Measurements from ENCODE around the gene MOB3B. TPM values are rescaled to one million over a fixed set of nuclear protein-coding genes. Genes with fewer than 3 reads are reported as not detected.
"Not testable (repeated sequence)": the region's sequence is repeated elsewhere in the genome, so short reads cannot be mapped to it uniquely, and the experiment has no call there.

Gene MOB3B
- total RNA-seq, 1 donor from 2014 or later = 10.0 TPM

DNA sequence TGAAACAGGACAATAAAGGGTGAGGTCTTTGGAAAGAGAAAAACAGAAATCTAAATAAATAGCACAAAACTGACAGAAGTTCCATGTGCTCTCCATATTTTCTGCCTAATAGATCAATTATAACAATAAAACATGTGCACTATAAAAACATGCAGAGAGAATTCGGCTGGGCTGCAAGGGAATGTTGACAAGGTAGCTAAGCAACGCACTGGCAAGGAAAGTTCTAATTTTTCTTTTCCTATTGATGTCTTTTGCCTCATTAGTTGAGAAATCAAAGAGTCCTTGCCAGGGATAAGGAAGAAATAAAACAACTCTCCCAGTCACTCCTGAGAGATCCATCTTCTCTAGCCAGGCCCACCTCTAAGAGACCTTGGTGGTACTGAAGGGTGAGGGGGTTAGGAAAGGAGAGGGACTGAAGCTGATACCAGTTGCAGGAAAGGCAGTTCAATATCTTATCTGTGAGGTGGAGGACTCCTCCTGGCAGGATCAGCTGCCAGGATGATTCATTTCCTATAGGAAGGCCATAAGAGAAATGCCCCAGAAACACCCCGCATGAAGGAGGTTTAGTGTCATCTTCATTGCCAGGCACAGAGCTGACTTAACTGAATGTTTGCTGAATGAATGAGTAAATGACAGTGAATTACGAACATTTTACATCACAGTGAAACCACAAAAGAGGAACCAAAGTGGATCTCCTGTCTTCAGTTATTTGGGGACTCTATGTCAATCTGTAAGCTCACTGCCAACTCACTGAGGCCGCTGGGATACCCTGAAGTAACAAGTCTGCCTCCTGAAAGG, 69.2 kb downstream of the MOB3B start:
- POLR2A ChIA-PET = interaction anchor here (0.8 to 2.2 kb wide), 12 partner anchors 8 to 94 kb away, joined by 3 to 13 read pairs (median 4); partner anchors contain the start of gene MOB3B
- no peak for DNase-seq
- CTCF ChIA-PET = interaction anchor here (1.0 to 3.1 kb wide), 7 partner anchors 14 to 129 kb away, joined by 3 to 17 read pairs (median 4); partner anchors contain the start of gene MOB3B
- Mint-ChIP-seq H3K27me3 (no peaks in the 10 kb centered on the region), H3K4me1 (peaks cover 61% of the 10 kb centered on the region), H3K4me3 (peak overlapping the region; percentile 66), H3K27ac (peak overlapping the region; percentile 86), H3K9me3 (no peaks in the 10 kb centered on the region), H3K36me3 (ENCODE audit: low read depth) (peaks cover 11% of the 10 kb centered on the region)
- peak; percentile 93 for ATAC-seq (ENCODE audit: low read depth)
- TF ChIP-seq, protein P1, sequence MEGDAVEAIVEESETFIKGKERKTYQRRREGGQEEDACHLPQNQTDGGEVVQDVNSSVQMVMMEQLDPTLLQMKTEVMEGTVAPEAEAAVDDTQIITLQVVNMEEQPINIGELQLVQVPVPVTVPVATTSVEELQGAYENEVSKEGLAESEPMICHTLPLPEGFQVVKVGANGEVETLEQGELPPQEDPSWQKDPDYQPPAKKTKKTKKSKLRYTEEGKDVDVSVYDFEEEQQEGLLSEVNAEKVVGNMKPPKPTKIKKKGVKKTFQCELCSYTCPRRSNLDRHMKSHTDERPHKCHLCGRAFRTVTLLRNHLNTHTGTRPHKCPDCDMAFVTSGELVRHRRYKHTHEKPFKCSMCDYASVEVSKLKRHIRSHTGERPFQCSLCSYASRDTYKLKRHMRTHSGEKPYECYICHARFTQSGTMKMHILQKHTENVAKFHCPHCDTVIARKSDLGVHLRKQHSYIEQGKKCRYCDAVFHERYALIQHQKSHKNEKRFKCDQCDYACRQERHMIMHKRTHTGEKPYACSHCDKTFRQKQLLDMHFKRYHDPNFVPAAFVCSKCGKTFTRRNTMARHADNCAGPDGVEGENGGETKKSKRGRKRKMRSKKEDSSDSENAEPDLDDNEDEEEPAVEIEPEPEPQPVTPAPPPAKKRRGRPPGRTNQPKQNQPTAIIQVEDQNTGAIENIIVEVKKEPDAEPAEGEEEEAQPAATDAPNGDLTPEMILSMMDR (IDR thresholded peaks at IDR 0.05) = no peak
- intact Hi-C loops (cut with micrococcal nuclease) = loop anchor here (1.0 to 10.0 kb wide), 11 partner anchors 8 to 566 kb away; partner anchors contain the start of genes C9orf72, CAAP1 and MOB3B

DNA sequence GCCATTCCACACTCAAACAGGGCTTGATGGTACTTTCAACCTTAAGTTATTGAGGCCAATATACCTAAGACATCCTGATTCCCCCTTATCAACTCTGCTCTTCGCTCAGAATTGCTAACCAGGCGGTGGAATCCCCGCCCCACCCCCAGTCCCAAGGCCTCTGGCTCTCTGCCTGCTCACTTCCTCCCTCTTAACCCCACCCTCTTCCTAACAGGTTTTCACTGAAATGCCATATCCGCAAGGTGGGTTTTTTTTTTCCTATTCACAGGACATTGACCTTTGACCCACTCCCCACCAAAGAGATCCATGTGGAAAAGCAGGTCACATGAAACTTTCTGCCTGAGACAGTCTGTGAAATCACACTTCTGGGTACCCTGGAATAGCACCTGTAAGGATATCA, 72.2 kb downstream of the MOB3B start:
- intact Hi-C loops (cut with micrococcal nuclease) = no loop called here
- H3K27me3 Mint-ChIP-seq = no peaks in the 10 kb centered on the region
- peaks cover 61% of the 10 kb centered on the region for H3K4me1 Mint-ChIP-seq
- peaks cover 29% of the 10 kb centered on the region for H3K36me3 Mint-ChIP-seq (ENCODE audit: low read depth)
- CTCF ChIA-PET = interaction anchor here (0.9 kb wide), 1 partner anchor 124 kb away, joined by 3 read pairs; no protein-coding TSS in a partner anchor
- peak overlapping the region; percentile 46 for H3K27ac Mint-ChIP-seq
- DNase-seq = no peak
- peak overlapping the region; percentile 42 for H3K4me3 Mint-ChIP-seq
- no peak for ATAC-seq (ENCODE audit: low read depth)
- H3K9me3 Mint-ChIP-seq = no peaks in the 10 kb centered on the region
- POLR2A ChIA-PET = no interaction called here
- TF ChIP-seq, protein P1 (IDR thresholded peaks at IDR 0.05) = no peak

DNA sequence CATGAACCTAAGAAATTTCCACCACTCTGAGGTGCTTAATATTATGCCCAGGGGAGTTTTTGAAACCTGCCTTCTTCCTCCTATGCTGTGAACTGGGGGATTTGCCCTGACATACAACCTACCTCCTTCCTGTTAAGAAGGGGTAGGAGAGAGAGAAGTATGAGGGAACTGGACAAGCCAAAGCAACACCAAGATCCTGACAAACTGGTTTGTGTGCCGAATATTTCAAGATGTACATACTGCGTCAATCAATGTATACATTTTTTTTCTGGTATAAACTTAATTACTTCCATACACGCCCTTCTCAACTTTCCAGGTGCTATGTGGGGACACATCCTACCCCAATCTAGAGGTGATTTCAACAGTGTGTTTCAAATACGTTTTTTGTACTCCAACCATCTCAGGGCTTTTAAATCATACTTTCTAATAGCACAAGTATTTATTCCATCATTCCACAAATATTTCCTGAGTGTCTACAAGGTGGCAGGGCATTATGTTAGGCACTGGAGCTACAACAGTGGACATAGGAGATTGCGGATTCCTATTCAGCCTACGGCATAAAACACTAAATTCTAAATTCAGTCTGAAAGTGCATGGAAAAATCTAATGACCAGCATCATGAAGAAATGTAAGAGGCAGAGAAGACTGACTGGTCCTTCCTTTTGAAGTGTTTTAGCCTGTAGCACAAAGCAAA, 75.6 kb downstream of the MOB3B start:
- POLR2A ChIA-PET = no interaction called here
- H3K4me3 Mint-ChIP-seq = no peak overlapping the region

DNA sequence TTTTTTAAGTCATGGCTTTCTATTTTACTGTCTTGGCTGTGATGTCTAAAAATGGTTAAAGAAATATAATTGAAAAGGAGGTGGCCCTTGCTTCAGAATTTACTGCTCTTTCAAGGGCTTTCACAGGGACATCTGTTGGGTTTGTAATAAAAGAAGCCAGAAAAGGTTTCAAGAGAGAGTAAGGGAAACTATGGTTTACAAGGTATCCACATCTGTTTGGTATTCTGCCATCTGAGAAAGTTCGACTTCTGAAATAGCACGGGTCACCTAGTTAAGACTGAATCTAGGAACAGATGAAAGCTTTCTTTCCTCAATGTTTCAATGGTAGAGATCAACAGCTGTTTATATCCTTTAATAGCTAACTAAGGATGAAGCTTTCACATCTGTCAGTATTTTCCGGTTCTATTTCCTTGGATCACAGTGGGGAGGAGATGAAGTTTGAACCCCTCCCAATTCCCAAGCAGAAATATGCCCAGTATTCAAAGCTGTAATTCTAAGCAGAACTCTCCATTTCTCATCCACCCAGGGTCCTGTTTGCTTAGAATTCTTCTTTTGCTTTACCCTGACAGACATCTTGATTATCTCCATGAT, 78.3 kb downstream of the MOB3B start:
- ATAC-seq (ENCODE audit: low read depth) (no peak), DNase-seq (no peak)
- Mint-ChIP-seq H3K9me3 (peaks cover 6% of the 10 kb centered on the region), H3K36me3 (ENCODE audit: low read depth) (peaks cover 64% of the 10 kb centered on the region), H3K27ac (no peak overlapping the region), H3K4me1 (peaks cover 54% of the 10 kb centered on the region), H3K27me3 (no peaks in the 10 kb centered on the region), H3K4me3 (no peak overlapping the region)
- ChIA-PET CTCF (no interaction called here), POLR2A (no interaction called here)
- intact Hi-C loops (cut with micrococcal nuclease) = no loop called here
- TF ChIP-seq, protein P1 (IDR thresholded peaks at IDR 0.05) = no peak

More for the DNA sequence above, 75.6 kb downstream of the MOB3B start:
- intact Hi-C loops (cut with micrococcal nuclease) = no loop called here
- no peaks in the 10 kb centered on the region for H3K27me3 Mint-ChIP-seq
- peaks cover 45% of the 10 kb centered on the region for H3K36me3 Mint-ChIP-seq (ENCODE audit: low read depth)
- TF ChIP-seq, protein P1 (IDR thresholded peaks at IDR 0.05) = no peak
- H3K4me1 Mint-ChIP-seq = peaks cover 49% of the 10 kb centered on the region
- ATAC-seq (ENCODE audit: low read depth) = no peak
- H3K27ac Mint-ChIP-seq = no peak overlapping the region
- no peak for DNase-seq
- CTCF ChIA-PET = no interaction called here
- H3K9me3 Mint-ChIP-seq = no peaks in the 10 kb centered on the region

DNA sequence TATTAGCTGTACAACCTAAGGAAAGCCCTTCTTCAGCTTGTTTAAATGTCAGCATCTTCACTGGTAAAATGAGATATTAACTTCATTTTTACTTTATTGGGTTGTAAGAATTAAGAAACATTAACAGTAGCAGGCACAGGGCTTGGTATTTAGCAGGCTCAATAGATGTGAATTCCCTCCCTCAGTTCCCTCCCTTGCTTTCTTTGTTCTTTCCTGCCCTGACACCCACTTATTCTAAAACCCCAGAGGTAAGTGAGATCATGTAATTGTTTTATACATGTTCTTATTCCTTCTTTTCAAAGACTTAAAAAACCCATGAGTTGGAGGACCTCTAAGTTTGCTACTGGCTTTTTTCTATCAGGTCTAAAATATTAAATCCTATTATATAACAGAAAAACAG, 78.9 kb downstream of the MOB3B start:
- ATAC-seq (ENCODE audit: low read depth) (no peak), DNase-seq (no peak)
- H3K4me1 Mint-ChIP-seq = peaks cover 49% of the 10 kb centered on the region
- ChIA-PET POLR2A (no interaction called here), CTCF (no interaction called here)
- H3K9me3 Mint-ChIP-seq = peaks cover 6% of the 10 kb centered on the region
- intact Hi-C loops (cut with micrococcal nuclease) = no loop called here
- H3K4me3 Mint-ChIP-seq = no peak overlapping the region
- H3K36me3 Mint-ChIP-seq (ENCODE audit: low read depth) = peaks cover 63% of the 10 kb centered on the region
- no peak overlapping the region for H3K27ac Mint-ChIP-seq
- H3K27me3 Mint-ChIP-seq = no peaks in the 10 kb centered on the region
- TF ChIP-seq, protein P1 (IDR thresholded peaks at IDR 0.05) = no peak

DNA sequence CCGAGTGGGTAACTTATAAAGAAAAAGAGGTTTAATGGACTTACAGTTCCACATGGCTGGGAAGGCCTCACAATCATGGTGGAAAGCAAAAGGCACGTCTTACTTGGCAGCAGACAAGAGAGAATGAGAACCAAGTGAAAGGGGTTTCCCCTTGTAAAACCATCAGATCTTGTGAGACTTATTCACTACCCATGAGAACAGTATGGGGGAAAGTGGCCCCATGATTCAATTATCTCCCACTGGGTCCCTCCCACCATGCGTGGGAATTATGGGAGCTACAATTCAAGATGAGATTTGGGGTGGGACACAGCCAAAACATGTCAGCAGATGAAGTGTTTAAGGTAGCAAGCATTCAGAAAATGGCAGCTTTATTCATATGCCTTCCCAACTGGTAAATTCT, 81.3 kb downstream of the MOB3B start:
- POLR2A ChIA-PET = interaction anchor here (1.5 kb wide), 1 partner anchor 13 kb away, joined by 4 read pairs; no protein-coding TSS in a partner anchor
- H3K27me3 Mint-ChIP-seq; H3K4me3 Mint-ChIP-seq; intact Hi-C loops (cut with micrococcal nuclease); H3K27ac Mint-ChIP-seq; ATAC-seq (ENCODE audit: low read depth); H3K9me3 Mint-ChIP-seq; DNase-seq; CTCF ChIA-PET: not testable (repeated sequence)
- Mint-ChIP-seq H3K4me1 (peaks cover 48% of the 10 kb centered on the region), H3K36me3 (ENCODE audit: low read depth) (peaks cover 48% of the 10 kb centered on the region)

Data from activated B cell treated with CpG ODN at 0.5 μM for 24 hours (primary cell).